ENCODE results near the gene SLC2A13.

DNA sequence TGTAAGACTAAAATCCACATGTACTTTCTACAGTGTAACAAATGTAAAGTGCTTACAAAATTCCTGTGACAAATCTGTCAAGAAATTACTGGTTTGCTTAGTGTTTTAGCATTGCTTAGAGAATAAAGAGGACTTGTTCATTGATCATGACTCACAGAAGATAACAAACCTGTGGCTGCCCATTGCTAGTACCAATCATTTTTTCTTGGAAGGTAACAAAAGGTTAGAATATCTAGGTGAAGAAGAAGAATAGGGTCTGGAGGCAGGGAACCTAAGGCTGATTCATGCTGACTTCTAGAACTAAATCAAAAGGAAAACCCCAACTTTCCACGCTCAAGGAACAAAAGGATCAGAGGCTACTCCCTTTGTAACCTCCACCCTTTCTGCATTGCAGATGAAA is 253.5 kb downstream of the SLC2A13 start:
- TF ChIP-seq, protein P1, sequence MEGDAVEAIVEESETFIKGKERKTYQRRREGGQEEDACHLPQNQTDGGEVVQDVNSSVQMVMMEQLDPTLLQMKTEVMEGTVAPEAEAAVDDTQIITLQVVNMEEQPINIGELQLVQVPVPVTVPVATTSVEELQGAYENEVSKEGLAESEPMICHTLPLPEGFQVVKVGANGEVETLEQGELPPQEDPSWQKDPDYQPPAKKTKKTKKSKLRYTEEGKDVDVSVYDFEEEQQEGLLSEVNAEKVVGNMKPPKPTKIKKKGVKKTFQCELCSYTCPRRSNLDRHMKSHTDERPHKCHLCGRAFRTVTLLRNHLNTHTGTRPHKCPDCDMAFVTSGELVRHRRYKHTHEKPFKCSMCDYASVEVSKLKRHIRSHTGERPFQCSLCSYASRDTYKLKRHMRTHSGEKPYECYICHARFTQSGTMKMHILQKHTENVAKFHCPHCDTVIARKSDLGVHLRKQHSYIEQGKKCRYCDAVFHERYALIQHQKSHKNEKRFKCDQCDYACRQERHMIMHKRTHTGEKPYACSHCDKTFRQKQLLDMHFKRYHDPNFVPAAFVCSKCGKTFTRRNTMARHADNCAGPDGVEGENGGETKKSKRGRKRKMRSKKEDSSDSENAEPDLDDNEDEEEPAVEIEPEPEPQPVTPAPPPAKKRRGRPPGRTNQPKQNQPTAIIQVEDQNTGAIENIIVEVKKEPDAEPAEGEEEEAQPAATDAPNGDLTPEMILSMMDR (IDR thresholded peaks at IDR 0.05): no peak
- TF ChIP-seq POLR2A (IDR thresholded peaks at IDR 0.05): no peak

Measured in lower leg skin (tissue), 3 donors.